ENCODE measurements around the gene DDAH1. TPM values are rescaled to one million over a fixed set of nuclear protein-coding genes. Genes with fewer than 3 reads are reported as not detected.

Gene DDAH1
- total RNA-seq, 2 experiments from 2014 or later = not detected

DNA sequence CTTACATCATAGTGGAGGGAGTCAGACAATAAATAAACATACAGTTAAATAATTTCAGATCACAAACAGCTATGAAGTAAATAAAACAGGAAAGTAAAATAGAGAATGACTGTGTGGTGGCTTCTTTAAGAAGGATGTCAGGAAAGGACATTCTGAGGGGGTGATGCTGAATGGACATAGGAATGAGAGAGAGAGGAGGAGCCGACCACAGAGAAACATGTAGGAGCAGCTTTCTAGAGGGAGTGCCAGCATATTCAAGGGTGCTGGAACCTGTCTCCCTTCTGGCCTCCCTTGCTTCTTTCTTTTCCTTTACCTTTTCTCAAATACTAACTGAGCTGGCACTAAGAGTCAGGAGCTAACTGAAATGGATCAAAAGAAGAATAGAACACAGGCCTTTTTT is 168.0 kb downstream of the DDAH1 start:
- intact Hi-C loops (cut with DNase I, micrococcal nuclease) = no loop called here
- Mint-ChIP-seq H3K27ac (no peak overlapping the region), H3K36me3 (ENCODE audit: low read depth) (no peaks in the 10 kb centered on the region), H3K27me3 (no peaks in the 10 kb centered on the region), H3K4me3 (no peak overlapping the region), H3K9me3 (no peaks in the 10 kb centered on the region), H3K4me1 (ENCODE audit: low read depth) (peaks cover 10% of the 10 kb centered on the region)
- no peak overlapping the region for H3K4me3 ChIP-seq (ENCODE audit: low read length)
- H3K9me3 ChIP-seq (ENCODE audit: control insufficient read depth in 1 of 2, insufficient read depth in 1 of 2, low read length in 2 of 2) = no peaks in the 10 kb centered on the region
- TF ChIP-seq, protein P1, sequence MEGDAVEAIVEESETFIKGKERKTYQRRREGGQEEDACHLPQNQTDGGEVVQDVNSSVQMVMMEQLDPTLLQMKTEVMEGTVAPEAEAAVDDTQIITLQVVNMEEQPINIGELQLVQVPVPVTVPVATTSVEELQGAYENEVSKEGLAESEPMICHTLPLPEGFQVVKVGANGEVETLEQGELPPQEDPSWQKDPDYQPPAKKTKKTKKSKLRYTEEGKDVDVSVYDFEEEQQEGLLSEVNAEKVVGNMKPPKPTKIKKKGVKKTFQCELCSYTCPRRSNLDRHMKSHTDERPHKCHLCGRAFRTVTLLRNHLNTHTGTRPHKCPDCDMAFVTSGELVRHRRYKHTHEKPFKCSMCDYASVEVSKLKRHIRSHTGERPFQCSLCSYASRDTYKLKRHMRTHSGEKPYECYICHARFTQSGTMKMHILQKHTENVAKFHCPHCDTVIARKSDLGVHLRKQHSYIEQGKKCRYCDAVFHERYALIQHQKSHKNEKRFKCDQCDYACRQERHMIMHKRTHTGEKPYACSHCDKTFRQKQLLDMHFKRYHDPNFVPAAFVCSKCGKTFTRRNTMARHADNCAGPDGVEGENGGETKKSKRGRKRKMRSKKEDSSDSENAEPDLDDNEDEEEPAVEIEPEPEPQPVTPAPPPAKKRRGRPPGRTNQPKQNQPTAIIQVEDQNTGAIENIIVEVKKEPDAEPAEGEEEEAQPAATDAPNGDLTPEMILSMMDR (IDR thresholded peaks at IDR 0.05) = no peak
- ChIA-PET CTCF (interaction anchor here (1.0 to 1.6 kb wide), 2 partner anchors 19 to 105 kb away, joined by 3 read pairs; no protein-coding TSS in a partner anchor), POLR2A (no interaction called here)
- no peak for ATAC-seq (ENCODE audit: poor library complexity)
- no peaks in the 10 kb centered on the region for H3K36me3 ChIP-seq (ENCODE audit: insufficient read depth, low read length)
- no peak overlapping the region for H3K27ac ChIP-seq (ENCODE audit: low read depth in 1 of 2, low read length in 2 of 2)
- DNase-seq = no peak
- H3K4me1 ChIP-seq (ENCODE audit: insufficient read depth, low read length) = peaks cover 13% of the 10 kb centered on the region
- no peaks in the 10 kb centered on the region for H3K27me3 ChIP-seq (ENCODE audit: control insufficient read depth in 1 of 2, insufficient read depth in 2 of 2, low read length in 2 of 2)

DNA sequence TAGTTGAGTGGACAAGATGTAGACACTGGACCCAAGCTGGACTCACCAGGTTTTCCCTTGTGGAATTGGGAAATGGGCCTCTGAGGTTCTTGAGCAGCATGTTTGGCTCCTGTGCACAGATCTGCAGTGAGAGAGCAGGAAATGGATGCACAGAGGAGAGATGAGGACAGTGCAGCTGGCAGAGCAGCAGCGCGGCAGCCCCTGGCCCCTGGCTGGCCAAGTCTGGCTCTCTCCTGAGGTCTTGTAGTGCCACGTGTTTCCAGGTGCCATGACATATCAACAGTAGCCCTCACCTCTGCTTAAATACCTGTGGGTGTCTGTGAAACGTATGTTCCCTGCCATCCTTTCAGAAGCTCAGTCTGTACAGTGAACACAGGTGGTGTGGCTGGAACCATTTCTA is 169.3 kb downstream of the DDAH1 start:
- intact Hi-C loops (cut with DNase I, micrococcal nuclease) = no loop called here
- CTCF ChIA-PET = interaction anchor here (1.3 kb wide), 1 partner anchor 13 kb away, joined by 3 read pairs; no protein-coding TSS in a partner anchor
- no peaks in the 10 kb centered on the region for H3K27me3 Mint-ChIP-seq

DNA sequence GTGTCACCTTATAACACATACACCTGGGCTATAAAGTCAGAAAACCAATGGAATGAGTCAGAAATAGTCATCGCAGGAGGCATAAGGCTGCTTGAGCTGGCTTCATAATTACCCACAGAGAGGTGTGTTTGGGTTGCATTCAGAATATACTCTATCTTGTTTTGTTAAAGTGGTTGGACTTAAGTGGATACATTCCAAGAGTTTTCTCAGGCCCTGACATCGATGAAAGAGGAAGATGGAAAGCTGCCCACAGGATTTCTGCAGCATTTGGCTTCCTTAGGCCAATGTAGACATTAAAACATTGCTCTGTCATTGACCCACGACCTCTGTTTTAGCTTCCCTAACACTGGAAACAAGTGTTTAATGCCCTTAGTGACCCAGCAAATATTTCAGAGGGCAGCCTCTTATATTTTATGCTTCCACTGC is 169.9 kb downstream of the DDAH1 start:
- Mint-ChIP-seq H3K36me3 (ENCODE audit: low read depth) (no peaks in the 10 kb centered on the region), H3K4me1 (ENCODE audit: low read depth) (peaks cover 10% of the 10 kb centered on the region), H3K27me3 (no peaks in the 10 kb centered on the region), H3K4me3 (no peak overlapping the region), H3K27ac (no peak overlapping the region), H3K9me3 (no peaks in the 10 kb centered on the region)
- no peak overlapping the region for H3K27ac ChIP-seq (ENCODE audit: low read depth in 1 of 2, low read length in 2 of 2)
- no peak overlapping the region for H3K4me3 ChIP-seq (ENCODE audit: low read length)
- intact Hi-C loops (cut with DNase I, micrococcal nuclease) = no loop called here
- ATAC-seq (ENCODE audit: poor library complexity) (no peak), DNase-seq (no peak)
- no peaks in the 10 kb centered on the region for H3K27me3 ChIP-seq (ENCODE audit: control insufficient read depth in 1 of 2, insufficient read depth in 2 of 2, low read length in 2 of 2)
- no peaks in the 10 kb centered on the region for H3K36me3 ChIP-seq (ENCODE audit: insufficient read depth, low read length)
- H3K4me1 ChIP-seq (ENCODE audit: insufficient read depth, low read length) = peaks cover 13% of the 10 kb centered on the region
- TF ChIP-seq, protein P1 (IDR thresholded peaks at IDR 0.05) = no peak
- ChIA-PET CTCF (no interaction called here), POLR2A (no interaction called here)
- no peaks in the 10 kb centered on the region for H3K9me3 ChIP-seq (ENCODE audit: control insufficient read depth in 1 of 2, insufficient read depth in 1 of 2, low read length in 2 of 2)

More for the DNA sequence above, 169.3 kb downstream of the DDAH1 start:
- Mint-ChIP-seq H3K9me3 (no peaks in the 10 kb centered on the region), H3K4me1 (ENCODE audit: low read depth) (peaks cover 10% of the 10 kb centered on the region), H3K27ac (no peak overlapping the region), H3K36me3 (ENCODE audit: low read depth) (no peaks in the 10 kb centered on the region), H3K4me3 (no peak overlapping the region)
- DNase-seq (no peak), ATAC-seq (ENCODE audit: poor library complexity) (no peak)
- Histone ChIP-seq H3K4me1 (ENCODE audit: insufficient read depth, low read length) (peaks cover 13% of the 10 kb centered on the region), H3K27ac (ENCODE audit: low read depth in 1 of 2, low read length in 2 of 2) (no peak overlapping the region), H3K9me3 (ENCODE audit: control insufficient read depth in 1 of 2, insufficient read depth in 1 of 2, low read length in 2 of 2) (no peaks in the 10 kb centered on the region), H3K4me3 (ENCODE audit: low read length) (no peak overlapping the region), H3K36me3 (ENCODE audit: insufficient read depth, low read length) (no peaks in the 10 kb centered on the region), H3K27me3 (ENCODE audit: control insufficient read depth in 1 of 2, insufficient read depth in 2 of 2, low read length in 2 of 2) (no peaks in the 10 kb centered on the region)
- TF ChIP-seq, protein P1 (IDR thresholded peaks at IDR 0.05) = no peak
- POLR2A ChIA-PET = no interaction called here
